Measurements from ENCODE around the gene SRPK2.

- TF ChIP-seq CTCF (IDR thresholded peaks at IDR 0.05; ENCODE audit: poor library complexity, severe bottlenecking) (no peak), RAD21 (conservative IDR thresholded peaks at IDR 0.05) (no peak), EP300 (conservative IDR thresholded peaks at IDR 0.05; ENCODE audit: poor library complexity, severe bottlenecking) (no peak), POLR2AphosphoS5 (IDR thresholded peaks at IDR 0.05) (no peak), EZH2 (IDR thresholded peaks at IDR 0.05; ENCODE audit: borderline replicate concordance, insufficient read depth, low read length, poor library complexity, severe bottlenecking) (no peak), SMC3 (conservative IDR thresholded peaks at IDR 0.05; ENCODE audit: poor library complexity) (no peak), TAF1 (IDR thresholded peaks at IDR 0.05; ENCODE audit: low read depth) (no peak), MXI1 (conservative IDR thresholded peaks at IDR 0.05; ENCODE audit: poor library complexity, severe bottlenecking) (no peak)
- TF ChIP-seq, protein P1, sequence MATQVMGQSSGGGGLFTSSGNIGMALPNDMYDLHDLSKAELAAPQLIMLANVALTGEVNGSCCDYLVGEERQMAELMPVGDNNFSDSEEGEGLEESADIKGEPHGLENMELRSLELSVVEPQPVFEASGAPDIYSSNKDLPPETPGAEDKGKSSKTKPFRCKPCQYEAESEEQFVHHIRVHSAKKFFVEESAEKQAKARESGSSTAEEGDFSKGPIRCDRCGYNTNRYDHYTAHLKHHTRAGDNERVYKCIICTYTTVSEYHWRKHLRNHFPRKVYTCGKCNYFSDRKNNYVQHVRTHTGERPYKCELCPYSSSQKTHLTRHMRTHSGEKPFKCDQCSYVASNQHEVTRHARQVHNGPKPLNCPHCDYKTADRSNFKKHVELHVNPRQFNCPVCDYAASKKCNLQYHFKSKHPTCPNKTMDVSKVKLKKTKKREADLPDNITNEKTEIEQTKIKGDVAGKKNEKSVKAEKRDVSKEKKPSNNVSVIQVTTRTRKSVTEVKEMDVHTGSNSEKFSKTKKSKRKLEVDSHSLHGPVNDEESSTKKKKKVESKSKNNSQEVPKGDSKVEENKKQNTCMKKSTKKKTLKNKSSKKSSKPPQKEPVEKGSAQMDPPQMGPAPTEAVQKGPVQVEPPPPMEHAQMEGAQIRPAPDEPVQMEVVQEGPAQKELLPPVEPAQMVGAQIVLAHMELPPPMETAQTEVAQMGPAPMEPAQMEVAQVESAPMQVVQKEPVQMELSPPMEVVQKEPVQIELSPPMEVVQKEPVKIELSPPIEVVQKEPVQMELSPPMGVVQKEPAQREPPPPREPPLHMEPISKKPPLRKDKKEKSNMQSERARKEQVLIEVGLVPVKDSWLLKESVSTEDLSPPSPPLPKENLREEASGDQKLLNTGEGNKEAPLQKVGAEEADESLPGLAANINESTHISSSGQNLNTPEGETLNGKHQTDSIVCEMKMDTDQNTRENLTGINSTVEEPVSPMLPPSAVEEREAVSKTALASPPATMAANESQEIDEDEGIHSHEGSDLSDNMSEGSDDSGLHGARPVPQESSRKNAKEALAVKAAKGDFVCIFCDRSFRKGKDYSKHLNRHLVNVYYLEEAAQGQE (IDR thresholded peaks at IDR 0.05; ENCODE audit: borderline replicate concordance) = no peak
Observed at GRCh38 chr7:105130580-105130979, 258.1 kb downstream of the SRPK2 start.

Data from neural cell (in vitro differentiated cells).